Motor neuron (in vitro differentiated cells): ENCODE results near the gene NOP10. TPM values are rescaled to one million over a fixed set of nuclear protein-coding genes. Genes with fewer than 3 reads are reported as not detected.
A peak's percentile ranks its signal among the peaks of the same experiment; 100 is the strongest.

Experiments
- ATAC-seq, 8 experiments: fragments of 200-7000 bp; cut with Tn5 transposase; replicated peaks in 6 of 8; 2 replicates each; pipeline ENCODE4 v1.8.0; 2021; ENCODE audit warnings: mild to moderate bottlenecking in 8 of 8, moderate library complexity in 8 of 8
- H3K27ac ChIP-seq, 2 donors: fragments of 250-450 bp; sonication (Bioruptor Pico); 2 replicates each; pipeline ENCODE4 v1.9.0; 2021; ENCODE audit warnings: antibody characterized with exemption in 2 of 2, mild to moderate bottlenecking in 2 of 2, moderate library complexity in 1 of 2
- H3K4me1 ChIP-seq, 2 donors: fragments of 250-450 bp; sonication (Bioruptor Pico); replicated peaks in 1 of 2; 2 replicates each; pipeline ENCODE4 v1.6.1; 2021; ENCODE audit warnings: antibody characterized with exemption in 2 of 2, mild to moderate bottlenecking in 2 of 2, moderate library complexity in 1 of 2
- H3K4me3 ChIP-seq, 5 donors: fragments of 250-450 bp; sonication (Bioruptor Pico); 2 replicates each; pipeline ENCODE4 v1.9.0; 2021; ENCODE audit warnings: antibody characterized with exemption in 5 of 5, mild to moderate bottlenecking in 5 of 5, moderate library complexity in 4 of 5
- WGBS, 10 experiments: fragments of 450-650 bp; shearing (Covaris generic); methylation state at CpG; one replicate each; pipeline ENCODE4 v1.0.0; 2022; 5-methylcytosine and 5-hydroxymethylcytosine counted together
- in situ Hi-C, 9 experiments: fragments of 400-800 bp; cut with MboI; loops; one replicate each; pipeline ENCODE4 v1.15.0; 2021; ENCODE audit warnings: low sequenced_read_pairs in 9 of 9, low pct_unique_long_range_greater_than_20kb in 2 of 9; ENCODE audit not compliant: unreplicated experiment in 9 of 9
- total RNA-seq, 8 experiments: library from RNA; unstranded; fragments of 300-600 nt; gene quantifications; 2 replicates each; pipeline versions ENCODE4 v1.2.3 to v1.2.4, GENCODE V29; 2022

Gene NOP10
- total RNA-seq, 8 experiments from 2014 or later = 137 to 420 (median 205) TPM

DNA sequence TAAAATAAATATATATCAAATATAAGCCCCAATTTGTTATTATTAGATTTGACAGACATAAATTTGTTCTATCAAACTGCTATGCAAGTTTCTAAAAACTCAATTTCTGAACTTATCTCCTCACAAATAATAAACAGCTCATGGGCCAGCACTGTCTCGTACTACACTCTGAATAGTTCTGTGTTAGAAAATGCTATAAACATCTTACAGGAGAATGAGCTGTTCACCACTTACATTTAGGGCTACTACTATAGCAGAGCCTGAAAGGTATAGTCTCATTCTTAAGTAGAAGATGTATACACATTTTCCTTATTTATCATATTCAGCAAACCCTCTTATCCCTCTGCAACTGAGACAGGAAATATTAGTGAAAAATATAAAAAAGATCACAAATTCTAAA lies 18.0 kb downstream of the NOP10 start:
- no peak for ATAC-seq
- WGBS, 10 experiments = 57 to 100% (median 100%) methylated on average over 1 of the region's 1 CpG; no CpG with 5 or more reads in 1 of the 10 experiments
- in situ Hi-C loops = loop anchor here in 2 of 9 experiments (25.0 kb wide), 2 partner anchors 88 to 238 kb away; partner anchors contain the start of gene EMC4 (in 2 of the 2)

GRCh38 chr15:34323217-34323616 lies 19.7 kb downstream of the NOP10 start:
- in situ Hi-C loops = no loop called here
- H3K4me1 ChIP-seq = peaks cover 0 to 3% of the 10 kb centered on the region in 2 donors
- H3K27ac ChIP-seq = no peak overlapping the region
- no peak overlapping the region for H3K4me3 ChIP-seq
- 67 to 100% (median 89%) methylated on average over 1 to 6 of the region's 10 CpGs for WGBS, 10 experiments
- ATAC-seq = no peak

More for the DNA sequence above, 18.0 kb downstream of the NOP10 start:
- Histone ChIP-seq H3K4me3 (no peak overlapping the region), H3K4me1 (no peaks in the 10 kb centered on the region), H3K27ac (no peak overlapping the region)

DNA sequence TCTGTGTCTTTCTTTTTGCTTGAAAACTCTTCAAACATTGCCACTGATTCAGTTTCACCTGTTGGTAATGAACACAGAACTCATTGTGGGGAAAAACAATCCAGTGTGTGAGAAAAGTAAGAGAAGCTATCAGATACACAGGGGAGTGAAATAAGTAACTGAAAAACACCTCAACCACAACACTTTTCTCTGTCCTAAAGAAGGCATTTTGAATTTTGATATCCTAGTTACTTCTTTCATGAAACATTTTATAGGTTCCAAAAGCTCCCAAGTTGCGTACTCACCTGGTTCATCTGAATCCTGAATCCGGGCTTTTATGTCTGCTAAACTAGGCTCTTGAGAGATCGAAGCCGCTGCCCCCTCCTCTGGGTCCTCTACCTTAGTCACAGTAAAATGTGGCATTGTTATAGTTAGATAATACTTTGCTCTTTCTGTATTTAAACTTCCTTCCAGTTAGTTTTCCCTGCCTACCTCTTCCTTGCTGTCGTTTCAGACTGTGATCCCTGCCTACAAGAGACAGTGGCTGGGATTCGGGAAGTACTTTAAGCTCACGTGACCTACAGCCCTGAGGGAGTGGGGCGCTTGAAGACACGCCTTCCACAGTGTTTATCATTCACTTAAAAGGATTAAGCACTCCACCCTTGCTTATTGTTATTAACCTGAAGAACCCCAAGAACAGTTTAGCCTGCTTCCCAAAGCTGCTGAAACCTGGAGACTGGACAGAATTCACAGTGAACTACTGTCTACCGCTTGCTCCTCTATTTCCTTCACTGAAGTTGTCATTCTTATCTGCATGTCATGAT lies 24.5 kb downstream of the NOP10 start:
- Histone ChIP-seq H3K4me1 (peaks cover 0 to 3% of the 10 kb centered on the region in 2 donors), H3K27ac (no peak overlapping the region), H3K4me3 (peak overlapping the region in 3 of 5 donors; percentile 22 to 26 (median 24))
- in situ Hi-C loops = no loop called here
- WGBS, 10 experiments = 0 to 89% (median 22%) methylated on average over 1 to 6 of the region's 10 CpGs; no CpG with 5 or more reads in 1 of the 10 experiments
- ATAC-seq = peak; percentile 61 to 100 (median 92)

DNA sequence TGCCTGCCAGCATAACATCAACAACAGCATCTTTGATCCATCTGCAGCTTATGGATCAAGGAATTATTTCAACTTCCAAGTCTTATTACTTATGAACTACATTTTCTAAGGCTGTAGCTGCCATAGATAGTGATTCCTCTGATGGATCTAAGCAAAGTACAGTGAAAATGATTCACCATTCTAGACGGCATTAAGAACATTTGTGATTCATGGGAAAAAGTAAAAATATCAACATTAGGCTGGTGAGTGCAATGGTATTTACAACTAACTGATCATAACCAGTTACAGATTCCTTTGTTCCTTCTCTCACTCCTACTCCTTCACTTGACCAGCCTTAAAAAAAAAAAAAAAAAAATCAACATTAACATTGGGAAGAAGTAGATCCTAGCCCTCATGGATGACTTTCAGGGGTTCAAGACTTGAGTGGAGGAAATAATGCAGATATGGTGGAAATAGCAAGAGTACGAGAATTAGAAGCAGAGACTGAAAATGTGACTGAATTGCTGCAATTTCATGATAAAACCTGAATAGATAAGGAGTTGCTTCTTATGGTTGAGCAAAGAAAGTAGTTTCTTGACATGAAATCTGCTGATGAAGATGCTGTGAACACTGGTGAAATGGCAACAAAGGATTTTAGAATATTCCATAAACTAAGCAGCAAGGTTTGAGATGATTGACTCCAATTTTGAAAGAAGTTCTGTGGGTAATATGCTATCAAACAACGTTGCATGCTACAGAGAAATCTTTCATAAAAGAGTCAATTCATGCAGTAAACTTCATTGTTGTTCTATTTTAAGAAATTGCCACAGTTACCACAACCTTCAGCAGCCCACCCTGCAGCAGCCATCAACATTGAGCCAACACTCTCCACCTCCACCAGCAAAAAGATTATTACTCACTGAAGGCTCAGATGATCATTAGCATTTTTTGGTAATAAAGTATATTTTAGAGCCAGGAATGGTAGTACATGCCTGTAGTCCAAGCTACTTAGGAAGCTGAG lies 28.1 kb downstream of the NOP10 start:
- Histone ChIP-seq H3K27ac (no peak overlapping the region), H3K4me1 (peaks cover 0 to 3% of the 10 kb centered on the region in 2 donors), H3K4me3 (no peak overlapping the region)
- WGBS, 10 experiments = 45 to 100% (median 85%) methylated on average over 1 to 3 of the region's 3 CpGs
- in situ Hi-C loops = no loop called here
- no peak for ATAC-seq

GRCh38 chr15:34311563-34311962 lies 31.4 kb downstream of the NOP10 start:
- no peaks in the 10 kb centered on the region for H3K4me1 ChIP-seq
- ATAC-seq = no peak
- no peak overlapping the region for H3K4me3 ChIP-seq
- H3K27ac ChIP-seq = no peak overlapping the region
- in situ Hi-C loops = no loop called here
- WGBS, 10 experiments = 50 to 100% (median 85%) methylated on average over 1 of the region's 1 CpG; no CpG with 5 or more reads in 2 of the 10 experiments

GRCh38 chr15:34304613-34305012 lies 38.3 kb downstream of the NOP10 start:
- Histone ChIP-seq H3K4me3 (no peak overlapping the region), H3K4me1 (no peaks in the 10 kb centered on the region), H3K27ac (no peak overlapping the region)
- ATAC-seq = peak in 2 of 8 experiments; percentile 28 to 48
- in situ Hi-C loops = no loop called here

DNA sequence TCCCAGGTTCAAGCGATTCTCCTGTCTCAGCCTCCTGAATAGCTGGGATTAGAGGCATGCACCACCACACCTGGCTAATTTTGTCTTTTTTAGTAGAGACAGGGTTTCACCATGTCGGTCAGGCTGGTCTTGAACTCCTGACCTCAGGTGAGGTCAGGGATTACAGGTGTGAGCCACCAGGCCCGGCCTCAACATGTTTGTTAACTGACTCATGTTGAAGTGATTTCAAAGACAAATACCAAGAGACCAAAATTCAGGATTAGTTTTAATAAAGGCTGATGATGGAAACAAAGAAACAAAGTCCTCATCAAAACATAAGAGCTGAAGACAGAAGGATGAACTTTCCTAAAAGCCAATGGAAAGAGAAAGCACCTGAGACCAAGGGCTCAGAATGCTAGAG lies 41.9 kb downstream of the NOP10 start:
- no peak for ATAC-seq
- 33 to 94% (median 88%) methylated on average over 1 to 3 of the region's 3 CpGs; no CpG with 5 or more reads in 4 of the 10 experiments for WGBS, 10 experiments
- in situ Hi-C loops = no loop called here
- H3K4me3 ChIP-seq = no peak overlapping the region
- no peak overlapping the region for H3K27ac ChIP-seq
- H3K4me1 ChIP-seq = no peaks in the 10 kb centered on the region

GRCh38 chr15:34297059-34297458 lies 45.9 kb downstream of the NOP10 start:
- no peak overlapping the region for H3K27ac ChIP-seq
- no peak for ATAC-seq
- no peaks in the 10 kb centered on the region for H3K4me1 ChIP-seq
- in situ Hi-C loops = no loop called here
- no peak overlapping the region for H3K4me3 ChIP-seq
- WGBS, 10 experiments = 0 to 60% (median 37%) methylated on average over 1 of the region's 1 CpG

- no peaks in the 10 kb centered on the region for H3K4me1 ChIP-seq
- in situ Hi-C loops = no loop called here
- 83 to 100% (median 90%) methylated on average over 1 to 2 of the region's 9 CpGs; no CpG with 5 or more reads in 5 of the 10 experiments for WGBS, 10 experiments
- no peak for ATAC-seq
- H3K4me3 ChIP-seq = no peak overlapping the region
- H3K27ac ChIP-seq = no peak overlapping the region
Observed at GRCh38 chr15:34292621-34293020, 50.3 kb downstream of the NOP10 start.

Other genes starting within 250 kb of the NOP10 start
- gene EMC7, start 241.3 kb downstream of the NOP10 start, total RNA-seq = 100 to 1,000 TPM in 1 of 8 experiments, 10 to 100 TPM in 7; 40.6 to 122 (median 57.7) TPM
- gene PGBD4, start 241.1 kb downstream of the NOP10 start, total RNA-seq = 1 to 10 TPM; 1.7 to 5.1 (median 3.2) TPM
- gene KATNBL1, start 133.0 kb downstream of the NOP10 start, total RNA-seq = 10 to 100 TPM; 19.3 to 52.0 (median 41.7) TPM
- 100 to 1,000 TPM in 4 of 8 experiments, 10 to 100 TPM in 4; 56.2 to 157 (median 106) TPM for gene EMC4, start 118.1 kb downstream of the NOP10 start, total RNA-seq
- 10 to 100 TPM in 6 of 8 experiments, 1 to 10 TPM in 2; 9.6 to 21.8 (median 13.7) TPM for gene SLC12A6, start 5.4 kb downstream of the NOP10 start, total RNA-seq
- gene NUTM1, start 179 bp upstream of the NOP10 start, total RNA-seq = under 1 TPM; 0.07 to 0.52 (median 0.13) TPM
- 10 to 100 TPM in 7 of 8 experiments, 1 to 10 TPM in 1; 9.9 to 39.6 (median 21.8) TPM for gene LPCAT4, start 24.1 kb upstream of the NOP10 start, total RNA-seq
- 100 to 1,000 TPM in 2 of 8 experiments, 10 to 100 TPM in 6; 33.7 to 129 (median 61.4) TPM for gene GOLGA8A, start 94.7 kb upstream of the NOP10 start, total RNA-seq
- 10 to 100 TPM; 25.2 to 84.8 (median 48.2) TPM for gene GOLGA8B, start 240.5 kb upstream of the NOP10 start, total RNA-seq